Suppressor macrophage treated with lipopolysaccharide for 4 hours (primary cell): ENCODE results near the gene CDH12.
"Not testable (repeated sequence)": the region's sequence is repeated elsewhere in the genome, so short reads cannot be mapped to it uniquely, and the experiment has no call there.

Source experiments
- DNase-seq: peaks from one replicate; pipeline ENCODE4 v3.0.0-alpha.2; 2020

Gene CDH12

DNA sequence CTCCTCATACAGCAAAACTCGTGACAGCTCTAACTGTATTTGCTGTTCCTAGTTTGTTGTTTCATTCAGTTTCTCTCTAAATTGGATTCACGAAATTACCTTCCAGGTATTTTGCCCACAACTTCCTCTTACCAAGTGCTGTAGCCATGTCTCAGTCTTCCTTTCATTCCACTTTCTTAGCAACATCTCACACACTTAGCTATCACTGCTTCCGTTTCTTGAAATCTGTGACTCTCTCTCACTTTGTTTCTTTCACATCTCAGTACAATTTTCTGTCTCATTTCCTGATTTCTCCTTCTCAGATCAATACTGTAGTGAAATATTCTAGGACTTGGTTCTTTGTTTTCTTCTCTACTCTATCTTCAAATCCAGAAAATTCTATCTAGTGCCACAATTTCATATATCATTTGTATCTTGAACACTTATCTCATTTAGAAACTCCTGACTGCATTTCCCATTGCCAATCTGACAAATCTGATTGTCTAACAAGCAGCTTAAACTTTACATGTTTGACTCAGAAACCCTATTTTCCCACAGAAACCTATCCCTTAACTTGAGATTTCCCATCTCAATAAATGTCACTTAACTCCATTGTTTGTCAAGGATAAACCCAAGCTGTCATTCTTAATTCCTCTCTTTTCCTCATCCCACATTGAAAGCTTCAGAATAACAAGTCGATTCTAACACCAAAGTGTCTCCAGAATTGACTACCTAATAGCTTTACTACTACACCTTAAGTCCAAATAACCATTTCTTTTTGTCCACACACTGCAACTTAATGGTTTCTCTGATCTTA lies 303.1 kb downstream of the CDH12 start:
- DNase-seq: no peak

DNA sequence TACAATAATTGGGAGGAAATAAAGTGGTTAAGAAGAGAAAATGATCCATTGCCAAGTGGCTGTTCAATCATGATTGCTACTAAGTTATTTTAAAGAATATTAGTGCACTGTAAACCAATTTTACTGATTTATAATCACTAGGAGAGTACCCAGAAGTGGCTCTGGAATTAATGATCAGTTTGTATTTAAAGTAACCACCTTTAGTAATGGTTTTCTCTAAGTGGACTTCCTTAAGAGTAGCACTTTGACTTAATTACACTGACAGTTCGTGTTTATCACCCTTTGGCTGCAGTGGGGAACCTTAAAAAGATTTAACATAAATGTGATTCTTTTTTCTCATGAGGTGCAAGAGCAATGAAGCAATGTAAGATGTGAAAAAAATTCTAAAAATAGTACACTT lies 310.8 kb downstream of the CDH12 start:
- DNase-seq: no peak

DNA sequence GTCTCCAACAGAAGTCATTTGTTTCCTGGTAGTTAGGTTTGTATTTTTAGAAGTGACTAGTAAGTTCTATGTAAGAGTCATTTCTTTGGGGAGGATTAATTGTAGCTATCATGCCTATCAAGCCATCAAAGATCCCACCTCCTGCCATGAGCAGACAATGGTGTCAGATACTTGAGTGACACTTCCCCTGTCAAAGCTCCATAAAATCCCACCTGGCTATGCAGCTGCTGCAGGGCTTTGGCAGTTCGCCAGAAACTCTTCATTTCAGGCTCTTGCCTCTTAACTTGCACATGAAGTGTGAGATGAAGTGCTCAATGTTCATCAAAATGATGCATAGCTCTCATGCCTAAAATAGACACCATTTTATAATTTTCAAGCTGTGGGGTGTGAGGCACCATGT lies 312.1 kb downstream of the CDH12 start:
- no peak for DNase-seq

DNA sequence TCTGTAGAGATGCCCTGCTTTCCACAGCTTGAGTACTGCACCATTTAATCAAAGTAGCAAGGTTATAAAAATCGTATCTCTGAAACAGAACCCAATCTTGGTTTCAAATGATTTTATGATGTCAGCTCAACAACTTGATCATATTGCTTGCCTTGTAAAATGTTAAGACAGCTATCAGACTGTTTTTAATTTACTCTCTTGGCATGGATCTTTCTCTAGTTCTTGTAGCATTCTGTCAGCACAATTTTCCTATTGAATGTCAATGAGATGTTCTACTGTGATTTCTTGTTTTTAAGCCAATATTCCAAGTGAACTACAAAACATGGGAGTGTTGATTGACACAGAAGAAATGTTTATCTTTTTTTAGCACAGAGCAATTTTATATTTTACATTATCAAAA lies 313.4 kb downstream of the CDH12 start:
- no peak for DNase-seq

DNA sequence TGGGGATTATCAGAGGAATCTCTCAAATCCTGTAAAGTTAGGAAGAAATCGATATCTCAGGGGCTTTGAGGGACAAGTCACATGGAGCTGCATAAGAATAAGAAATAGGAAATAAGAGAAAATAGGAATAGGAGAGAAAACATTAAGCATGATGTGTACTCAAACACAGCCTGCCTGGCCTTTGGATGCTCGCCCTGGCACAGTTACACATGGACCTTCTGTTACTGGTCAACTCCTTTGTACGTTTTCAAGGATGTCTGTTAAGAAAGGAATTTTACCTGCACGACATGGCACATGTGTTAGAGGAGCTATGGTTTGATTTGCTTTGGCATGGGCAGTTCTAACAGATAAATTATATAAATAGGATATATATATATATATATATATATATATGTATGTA lies 321.2 kb downstream of the CDH12 start:
- no peak for DNase-seq

DNA sequence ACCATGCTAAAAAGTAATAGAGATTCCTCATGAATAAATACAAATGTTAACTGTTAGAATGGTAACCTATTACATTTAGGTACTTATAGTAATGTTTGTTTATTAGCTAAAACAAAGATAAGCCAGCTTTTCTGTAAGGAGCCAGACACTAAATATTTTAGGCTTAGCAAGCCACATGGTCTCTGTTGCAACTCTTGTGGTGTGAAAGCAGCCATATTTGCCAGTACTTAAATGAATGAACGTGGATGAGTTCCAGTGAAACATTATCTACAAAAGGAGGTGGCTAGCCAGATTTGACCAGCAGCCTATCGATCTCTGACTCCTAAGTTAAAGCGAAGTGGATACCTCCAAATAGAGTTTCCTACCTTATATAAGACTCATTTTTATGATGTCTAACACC lies 331.6 kb downstream of the CDH12 start:
- no peak for DNase-seq

DNA sequence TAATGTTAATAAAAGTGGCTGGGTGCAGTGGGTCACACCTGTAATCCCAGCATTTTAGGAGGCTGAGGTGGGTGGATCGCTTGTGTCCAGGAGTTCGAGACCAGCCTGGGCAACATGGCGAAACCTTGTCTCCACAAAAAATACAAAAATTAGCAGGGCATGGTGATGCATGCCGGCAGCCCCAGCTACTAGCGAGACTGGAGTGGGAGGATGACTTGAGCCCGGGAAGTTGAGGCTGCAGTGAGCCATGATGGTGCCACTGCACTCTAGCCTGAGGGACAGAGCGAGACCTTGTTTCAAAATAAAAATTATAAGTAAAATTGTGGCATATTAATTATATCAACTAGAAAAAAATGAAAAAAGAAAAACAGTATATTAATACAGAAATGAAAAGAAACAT lies 336.6 kb downstream of the CDH12 start:
- DNase-seq: not testable (repeated sequence)

DNA sequence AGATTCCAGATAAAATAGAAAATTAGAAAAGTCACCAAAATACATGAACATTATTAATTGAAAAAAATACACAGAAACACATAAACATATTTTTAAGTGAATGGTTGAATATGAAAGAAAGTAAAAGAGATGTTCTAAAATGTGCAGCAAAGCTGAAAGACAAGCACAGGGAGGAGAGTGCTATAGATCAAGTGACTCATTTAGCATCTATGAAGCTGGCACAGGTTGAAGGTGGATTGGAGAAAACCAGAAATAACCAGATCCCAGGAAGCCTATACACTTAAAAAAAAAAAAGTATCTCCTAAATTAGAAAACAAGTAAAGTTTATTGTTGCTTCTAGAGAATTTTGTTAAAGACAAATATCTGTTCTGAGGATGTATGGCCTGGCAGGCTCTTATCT lies 338.9 kb downstream of the CDH12 start:
- DNase-seq: no peak

DNA sequence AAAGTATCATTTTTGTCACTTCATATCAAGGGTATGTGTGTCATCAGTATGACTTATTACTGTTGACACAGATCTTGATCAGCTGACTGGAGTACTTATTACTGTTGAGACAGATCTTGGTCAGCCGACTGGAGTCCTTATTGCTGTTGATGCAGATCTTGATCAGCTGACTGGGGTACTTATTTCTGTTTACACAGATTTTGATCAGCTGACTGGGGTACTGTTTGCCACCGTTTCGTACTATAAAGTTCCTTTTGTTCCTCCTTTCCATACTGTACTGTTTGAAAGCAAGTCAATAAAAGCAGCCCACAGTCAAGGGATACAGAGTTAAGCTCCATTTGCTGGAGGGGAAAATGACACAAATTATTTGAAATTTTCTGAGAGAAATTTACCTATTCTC lies 347.3 kb downstream of the CDH12 start:
- no peak for DNase-seq

DNA sequence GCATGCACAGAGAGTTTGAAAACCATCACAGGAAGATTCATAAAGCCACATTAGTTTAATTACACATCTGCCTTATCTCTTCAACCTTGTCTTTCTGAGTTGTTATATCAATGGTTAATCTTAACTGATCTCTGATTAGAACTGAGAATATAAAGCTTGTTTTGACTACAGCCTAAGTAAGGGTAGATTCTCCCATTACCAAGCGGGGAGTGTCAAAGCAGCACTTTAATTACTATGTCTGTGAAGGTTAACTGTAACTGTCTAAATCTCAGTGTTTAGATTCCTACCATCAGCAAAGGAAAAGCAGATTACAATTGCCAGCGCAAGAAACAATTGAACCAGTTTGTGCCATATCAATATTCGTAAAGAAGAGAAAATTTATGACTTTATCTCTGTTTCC lies 348.7 kb downstream of the CDH12 start:
- no peak for DNase-seq

DNA sequence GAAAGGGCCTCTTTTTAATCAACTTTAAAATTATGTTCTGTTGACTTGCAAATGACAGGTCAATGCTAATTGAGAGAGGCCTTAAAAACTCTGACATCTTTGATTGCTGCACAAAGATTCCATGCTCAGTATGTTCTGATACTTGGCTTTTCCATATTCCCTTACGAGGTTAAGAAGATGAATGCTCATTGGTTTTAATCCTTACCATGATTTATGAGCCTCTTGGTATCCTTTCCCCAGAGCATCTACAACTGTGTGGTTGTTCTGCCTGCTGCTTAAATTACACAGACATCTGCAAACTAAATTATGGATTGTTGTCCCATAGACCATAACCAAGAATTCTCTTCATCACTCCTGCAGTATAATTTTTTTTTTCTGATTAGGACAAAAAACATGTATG lies 352.6 kb downstream of the CDH12 start:
- no peak for DNase-seq

DNA sequence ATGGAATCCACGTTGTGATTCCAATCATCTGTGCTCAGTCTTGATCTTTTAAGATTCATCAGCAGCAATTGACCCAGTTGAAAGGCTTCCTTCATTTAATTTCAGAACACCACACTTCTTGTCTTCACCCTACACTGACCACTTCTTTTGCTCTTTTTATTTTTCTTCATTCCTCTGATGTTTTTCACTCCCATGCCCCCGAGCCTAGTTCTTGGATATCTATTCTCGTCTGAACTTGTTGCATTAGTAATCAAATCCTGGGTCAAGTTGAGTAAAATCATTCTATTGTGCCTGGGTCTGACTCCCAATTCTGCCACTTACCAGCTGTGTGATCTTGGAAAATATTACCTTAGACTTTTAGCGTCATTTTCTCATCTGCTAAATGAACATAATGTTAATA lies 356.5 kb downstream of the CDH12 start:
- no peak for DNase-seq

DNA sequence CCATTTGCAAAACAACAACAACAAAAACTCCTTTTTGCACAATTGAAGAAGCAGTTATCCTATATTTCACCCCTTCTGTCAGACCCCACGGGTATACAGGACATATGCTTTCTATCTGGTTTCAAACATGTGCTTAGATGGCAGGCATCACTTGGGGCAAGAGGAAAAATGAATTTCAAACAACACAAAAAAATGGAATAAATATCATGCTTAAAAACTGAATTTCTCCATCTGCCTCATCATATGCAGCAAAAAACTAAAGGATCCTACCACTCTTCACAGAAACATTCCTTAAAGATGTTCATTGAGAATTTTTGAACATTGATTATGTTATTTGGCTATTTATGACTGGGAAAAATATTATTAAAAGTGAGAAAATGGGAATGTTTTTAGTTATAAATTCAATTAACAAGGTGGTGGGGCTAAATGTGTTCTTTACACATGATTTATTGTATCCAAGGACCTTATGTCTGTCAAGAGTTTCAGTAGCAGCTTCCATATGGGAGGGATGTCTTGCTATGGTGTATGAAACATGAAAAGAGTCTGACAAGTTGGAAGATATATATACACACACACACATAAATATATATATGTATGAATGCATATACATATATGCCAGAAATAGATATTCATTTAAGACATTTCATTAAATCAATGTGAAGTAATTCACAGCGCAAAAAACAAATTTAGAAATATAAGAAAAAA lies 358.0 kb downstream of the CDH12 start:
- DNase-seq: no peak

DNA sequence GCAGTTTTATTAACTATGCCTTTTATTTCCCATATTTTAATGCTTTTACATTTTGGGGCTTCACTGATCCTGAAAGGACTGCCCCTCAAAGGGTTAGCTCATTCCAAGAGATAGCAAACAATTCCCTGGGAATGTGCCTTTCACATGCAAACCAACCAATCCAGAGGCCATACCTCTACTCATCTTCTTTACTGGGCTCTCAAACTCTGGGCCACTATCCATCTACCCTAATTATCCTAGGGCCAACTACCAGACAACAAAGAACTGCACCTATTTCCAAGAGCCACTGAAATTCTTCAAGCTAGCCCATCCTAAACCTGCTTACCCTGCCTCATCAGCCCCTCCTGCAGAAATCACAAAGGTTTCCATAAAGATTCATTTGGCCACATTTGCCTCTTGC lies 364.7 kb downstream of the CDH12 start:
- DNase-seq: no peak

DNA sequence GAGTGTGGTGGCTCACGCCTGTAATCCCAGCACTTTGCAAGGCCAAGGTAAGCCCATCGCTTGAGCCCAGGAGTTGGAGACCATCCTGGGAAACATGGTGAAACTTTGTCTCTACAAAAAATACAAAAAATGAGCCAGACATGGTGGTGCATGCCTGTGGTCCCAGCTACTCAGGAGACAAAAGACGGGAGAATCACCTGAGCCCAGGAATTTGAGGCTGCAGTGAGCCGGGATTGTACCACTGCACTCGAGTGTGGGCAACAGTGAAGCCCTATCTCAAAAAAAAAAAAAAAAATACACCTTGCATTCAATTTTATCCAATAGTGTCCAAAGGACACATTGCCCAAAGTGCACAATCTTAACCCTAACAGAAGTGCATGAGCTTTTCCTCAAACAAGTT lies 372.8 kb downstream of the CDH12 start:
- no peak for DNase-seq

DNA sequence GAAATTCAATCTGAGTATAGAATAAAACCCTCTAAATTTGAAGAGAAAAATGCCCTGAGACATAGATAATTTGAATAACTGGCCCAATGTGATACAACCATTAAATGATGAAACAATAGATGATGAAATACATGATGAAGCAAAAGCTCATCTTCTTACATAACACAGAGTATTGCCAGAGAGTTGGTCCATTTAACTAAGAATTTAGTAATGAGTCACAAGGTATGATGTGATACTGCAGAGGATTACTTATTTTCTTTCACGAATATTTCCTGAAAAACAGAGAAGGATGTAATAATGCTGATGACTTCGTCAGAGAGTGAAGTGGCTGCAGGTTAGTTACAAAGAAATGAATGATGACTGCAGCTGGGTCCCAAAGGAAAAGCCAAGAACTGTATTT lies 379.3 kb downstream of the CDH12 start:
- peak; percentile 0 for DNase-seq

DNA sequence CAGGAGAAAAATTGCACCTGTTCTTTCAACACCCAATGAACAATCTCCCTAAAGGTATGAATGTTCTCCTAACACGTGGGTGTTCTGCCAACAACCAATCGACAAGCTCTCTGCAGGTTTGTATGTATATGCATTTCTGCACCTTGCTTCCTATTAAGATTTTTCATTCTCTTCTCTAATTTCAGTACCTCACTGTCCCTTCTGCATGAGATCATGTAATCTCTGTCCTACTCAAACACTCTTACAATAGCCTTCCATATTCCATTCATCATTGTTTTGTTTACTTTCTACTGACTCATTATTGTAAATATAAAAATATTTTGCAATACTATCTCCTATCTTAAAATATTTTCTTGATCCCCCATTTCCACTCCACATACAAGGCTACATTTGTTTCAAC lies 382.0 kb downstream of the CDH12 start:
- DNase-seq: no peak

DNA sequence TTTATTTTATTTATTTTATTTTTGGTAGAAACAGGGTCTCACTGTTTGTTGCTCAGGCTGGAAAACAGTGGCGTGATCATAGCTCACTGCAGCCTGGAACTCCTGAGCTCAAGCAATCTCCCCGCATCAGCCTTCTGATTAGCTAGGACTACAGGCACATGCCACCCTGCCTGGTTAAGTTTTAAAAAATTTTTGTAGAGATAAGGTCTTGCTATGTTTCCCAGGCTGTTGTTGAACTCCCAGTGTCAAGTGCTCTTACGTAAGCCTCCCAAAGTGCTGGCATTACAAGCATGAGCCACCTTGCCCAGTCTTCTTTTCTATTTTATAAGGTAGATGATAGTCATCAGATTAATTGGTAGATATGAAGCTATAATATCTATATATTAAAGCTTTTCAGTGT lies 382.7 kb downstream of the CDH12 start:
- no peak for DNase-seq

DNA sequence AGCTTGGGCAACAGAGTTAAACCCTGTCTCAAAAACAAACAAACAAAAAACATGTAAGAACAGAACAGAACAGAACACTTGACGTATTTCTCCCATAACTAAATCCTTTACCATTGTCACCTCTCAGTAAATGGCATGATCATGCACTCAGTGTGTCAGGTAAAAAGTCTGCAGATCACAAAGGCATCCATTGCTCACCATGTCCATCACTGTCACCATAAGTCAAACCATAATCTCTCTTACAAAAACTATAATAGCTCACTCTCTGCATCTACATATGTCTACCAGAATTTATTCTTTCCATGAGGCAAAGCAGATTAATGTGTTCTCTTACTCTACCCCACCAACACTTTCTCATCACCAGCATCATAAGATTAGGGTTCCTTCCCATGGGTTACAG lies 387.5 kb downstream of the CDH12 start:
- DNase-seq: no peak

DNA sequence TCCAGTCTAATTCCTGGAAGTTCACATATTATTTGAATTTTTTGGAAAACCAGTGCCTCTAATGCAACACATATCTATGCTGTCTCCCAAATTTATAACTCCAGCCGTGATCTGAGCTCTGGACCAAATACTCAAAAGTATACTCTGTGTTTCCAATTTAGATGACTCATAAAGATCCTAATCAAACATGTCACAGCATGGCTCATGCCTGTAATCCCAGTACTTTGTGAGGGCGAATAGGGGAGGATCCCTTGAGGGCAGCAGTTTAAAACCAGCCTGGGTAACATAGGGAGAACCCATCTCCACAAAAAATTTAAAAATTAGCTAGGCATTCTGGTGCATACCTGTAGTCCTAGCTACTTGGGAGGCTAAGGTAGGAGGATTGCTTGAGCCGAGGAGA lies 388.0 kb downstream of the CDH12 start:
- DNase-seq: no peak

DNA sequence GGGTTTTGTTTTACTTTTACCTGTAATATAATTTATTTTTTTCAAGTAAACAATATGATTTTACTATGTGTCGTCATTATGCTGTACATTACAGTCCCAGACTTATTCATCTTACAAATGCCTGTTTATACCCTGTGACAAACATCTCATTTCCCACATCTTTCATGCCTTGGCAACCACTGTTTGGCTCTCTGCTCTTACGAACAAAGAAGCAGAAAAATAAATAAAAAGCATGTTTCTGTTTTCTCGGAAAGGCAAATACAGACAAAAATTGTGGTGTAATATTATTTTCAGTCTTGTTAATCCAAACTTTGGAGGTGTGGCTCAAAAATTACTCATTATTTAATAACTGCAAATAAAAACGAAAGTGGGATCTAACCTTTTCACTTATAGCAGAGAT lies 393.0 kb downstream of the CDH12 start:
- no peak for DNase-seq

DNA sequence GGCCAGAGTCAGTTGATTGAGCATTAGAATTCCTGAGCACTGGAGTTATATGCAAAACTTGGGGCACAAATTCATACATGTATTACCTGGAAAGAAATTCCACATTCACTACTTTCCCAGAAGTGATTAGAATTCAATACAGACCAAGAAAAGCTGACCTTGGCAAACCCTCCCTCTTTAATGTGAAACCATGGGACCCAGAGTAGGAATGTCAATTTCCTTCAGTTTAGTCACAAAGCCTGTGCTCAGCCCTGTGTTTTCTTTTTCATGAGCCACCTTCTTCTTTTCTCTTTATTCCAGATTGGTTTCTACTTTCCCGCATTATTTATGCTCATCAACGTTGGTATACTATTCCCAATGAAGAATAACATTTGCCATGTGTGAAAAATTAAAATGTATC lies 420.2 kb downstream of the CDH12 start:
- DNase-seq: no peak

DNA sequence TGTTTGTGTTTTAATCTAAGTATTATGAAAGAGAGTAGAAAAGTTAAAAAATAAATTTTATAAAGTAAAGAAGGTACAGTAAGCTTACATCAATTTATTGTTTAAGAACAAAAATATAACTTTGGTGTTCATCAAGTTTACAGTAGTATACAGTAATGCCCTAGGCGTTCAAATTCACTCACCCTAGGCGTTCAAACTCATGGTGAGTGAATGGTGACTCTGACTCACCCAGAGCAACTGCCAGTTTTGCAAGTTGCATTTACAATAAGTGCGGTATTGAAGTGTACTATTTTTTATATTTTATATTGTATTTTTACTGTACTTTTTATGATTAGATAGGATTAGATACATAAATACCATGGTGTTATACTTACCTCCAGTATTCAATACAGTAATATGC lies 421.3 kb downstream of the CDH12 start:
- no peak for DNase-seq

DNA sequence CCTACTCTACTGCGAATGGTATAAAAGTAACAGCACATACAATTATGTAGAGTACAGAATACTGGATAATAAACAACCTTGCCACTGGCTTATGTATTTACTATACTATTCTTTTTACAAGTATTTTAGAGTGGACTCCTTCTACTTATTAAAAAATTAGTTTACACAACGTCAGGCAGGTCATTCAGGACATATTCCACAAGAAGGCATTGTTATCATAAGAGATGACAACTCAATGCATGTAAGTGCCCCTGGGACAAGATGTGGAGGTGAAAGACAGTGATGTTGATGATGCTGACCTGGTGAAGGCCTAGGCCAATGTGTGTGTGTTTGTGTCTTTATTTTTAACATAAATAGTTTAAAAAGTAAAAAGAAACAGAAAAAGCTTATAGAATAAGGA lies 421.7 kb downstream of the CDH12 start:
- no peak for DNase-seq
